ENCODE results near the gene PA2G4. TPM values are rescaled to one million over a fixed set of nuclear protein-coding genes. Genes with fewer than 3 reads are reported as not detected.
"Not testable (repeated sequence)": the region's sequence is repeated elsewhere in the genome, so short reads cannot be mapped to it uniquely, and the experiment has no call there.

The PA2G4 gene
- polyA plus RNA-seq, 6 donors from 2014 or later: 124 to 141 (median 132) TPM

DNA sequence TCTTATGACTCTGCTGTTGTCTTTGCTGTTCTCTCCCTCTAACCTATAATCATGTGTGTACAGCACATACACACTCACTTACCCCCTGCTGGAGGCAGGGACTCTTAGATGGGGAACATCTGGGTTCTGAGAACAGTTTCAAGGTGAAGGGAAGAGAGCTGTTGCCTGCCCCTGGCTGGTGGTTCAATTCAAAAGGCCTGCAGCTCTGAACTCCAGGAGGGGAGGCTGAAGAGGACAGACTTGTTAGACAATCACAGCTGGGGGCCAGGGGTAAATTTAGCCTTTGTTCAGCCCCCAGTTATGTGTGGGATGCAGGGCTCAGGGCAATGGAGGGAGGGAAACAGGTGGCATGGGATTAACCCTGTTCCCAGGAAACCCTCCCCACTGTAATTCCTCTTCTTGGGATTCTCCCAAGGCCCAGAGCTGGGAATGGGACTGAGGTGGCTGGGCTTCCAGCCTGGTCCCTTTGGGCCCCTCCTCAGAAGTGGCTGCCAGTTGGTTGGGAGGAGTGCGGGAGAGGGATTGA is 50.0 kb downstream of the PA2G4 start:
- no peaks in the 10 kb centered on the region for H3K9me3 Mint-ChIP-seq
- H3K4me3 Mint-ChIP-seq: peak overlapping the region in 6 of 8 donors; percentile 49 to 98 (median 80)
- ATAC-seq (ENCODE audit: low read depth in 2 of 2) (no peak), DNase-seq (no peak)
- H3K27me3 Mint-ChIP-seq: no peaks in the 10 kb centered on the region
- peaks cover 0 to 8% of the 10 kb centered on the region in 2 donors for H3K36me3 Mint-ChIP-seq
- peaks cover 38 to 62% (median 45%) of the 10 kb centered on the region in 3 donors for H3K4me1 Mint-ChIP-seq
- H3K27ac Mint-ChIP-seq: peak overlapping the region in 1 of 6 donors; percentile 42

DNA sequence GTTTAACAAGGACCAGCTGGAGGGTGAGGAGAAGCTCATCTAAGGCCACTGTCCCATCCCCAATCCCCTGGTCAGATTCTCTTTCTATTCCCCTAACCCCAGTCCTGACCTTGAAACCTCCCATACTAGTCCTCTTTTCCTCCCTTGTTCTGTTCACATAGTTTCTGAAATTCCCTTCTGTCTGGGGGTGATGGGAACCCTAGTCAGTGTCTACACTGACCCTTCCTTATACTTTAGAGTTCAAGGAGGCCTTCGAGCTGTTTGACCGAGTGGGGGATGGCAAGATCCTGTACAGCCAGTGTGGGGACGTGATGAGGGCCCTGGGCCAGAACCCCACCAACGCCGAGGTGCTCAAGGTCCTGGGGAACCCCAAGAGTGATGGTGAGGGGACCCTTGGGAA is 50.5 kb downstream of the PA2G4 start:
- peak overlapping the region in 7 of 8 donors; percentile 56 to 99 (median 90) for H3K4me3 Mint-ChIP-seq
- ATAC-seq (ENCODE audit: low read depth in 2 of 2): no peak
- H3K27ac Mint-ChIP-seq: peak overlapping the region in 2 of 6 donors; percentile 6 to 72
- no peaks in the 10 kb centered on the region for H3K9me3 Mint-ChIP-seq
- H3K27me3 Mint-ChIP-seq: no peaks in the 10 kb centered on the region
- H3K36me3 Mint-ChIP-seq: peaks cover 0 to 9% of the 10 kb centered on the region in 2 donors
- no peak for DNase-seq
- peaks cover 43 to 67% (median 50%) of the 10 kb centered on the region in 3 donors for H3K4me1 Mint-ChIP-seq

DNA sequence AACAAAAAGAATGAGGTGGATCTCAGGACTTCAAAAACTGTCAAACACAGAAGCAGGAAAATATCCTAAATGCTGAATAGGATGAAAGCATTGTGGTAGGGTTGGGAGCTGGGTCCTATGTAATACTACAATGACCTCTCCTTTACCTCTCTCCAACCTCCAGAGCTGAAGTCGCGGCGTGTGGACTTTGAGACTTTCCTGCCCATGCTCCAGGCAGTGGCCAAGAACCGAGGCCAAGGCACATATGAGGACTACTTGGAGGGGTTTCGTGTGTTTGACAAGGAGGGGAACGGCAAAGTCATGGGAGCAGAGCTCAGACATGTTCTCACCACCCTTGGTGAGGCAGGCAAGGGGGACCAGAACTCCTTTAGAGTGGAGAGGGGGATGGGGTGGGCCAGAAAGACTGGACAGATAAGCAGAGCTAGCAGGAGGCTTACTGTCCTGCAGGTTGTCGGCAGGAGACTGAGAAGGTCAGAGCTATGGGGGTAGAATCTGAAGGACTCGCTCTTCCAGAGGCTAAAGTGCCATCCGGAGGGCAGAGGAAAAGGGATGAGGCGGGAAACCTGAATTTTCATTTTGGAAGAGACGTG is 51.0 kb downstream of the PA2G4 start:
- peak overlapping the region; percentile 48 to 100 (median 91) for H3K4me3 Mint-ChIP-seq
- H3K36me3 Mint-ChIP-seq: peaks cover 0 to 14% of the 10 kb centered on the region in 2 donors
- peak overlapping the region in 4 of 6 donors; percentile 14 to 74 (median 22) for H3K27ac Mint-ChIP-seq
- H3K4me1 Mint-ChIP-seq: peaks cover 48 to 72% (median 55%) of the 10 kb centered on the region in 3 donors
- no peaks in the 10 kb centered on the region for H3K9me3 Mint-ChIP-seq
- no peaks in the 10 kb centered on the region for H3K27me3 Mint-ChIP-seq
- DNase-seq: no peak
- no peak for ATAC-seq (ENCODE audit: low read depth in 2 of 2)

DNA sequence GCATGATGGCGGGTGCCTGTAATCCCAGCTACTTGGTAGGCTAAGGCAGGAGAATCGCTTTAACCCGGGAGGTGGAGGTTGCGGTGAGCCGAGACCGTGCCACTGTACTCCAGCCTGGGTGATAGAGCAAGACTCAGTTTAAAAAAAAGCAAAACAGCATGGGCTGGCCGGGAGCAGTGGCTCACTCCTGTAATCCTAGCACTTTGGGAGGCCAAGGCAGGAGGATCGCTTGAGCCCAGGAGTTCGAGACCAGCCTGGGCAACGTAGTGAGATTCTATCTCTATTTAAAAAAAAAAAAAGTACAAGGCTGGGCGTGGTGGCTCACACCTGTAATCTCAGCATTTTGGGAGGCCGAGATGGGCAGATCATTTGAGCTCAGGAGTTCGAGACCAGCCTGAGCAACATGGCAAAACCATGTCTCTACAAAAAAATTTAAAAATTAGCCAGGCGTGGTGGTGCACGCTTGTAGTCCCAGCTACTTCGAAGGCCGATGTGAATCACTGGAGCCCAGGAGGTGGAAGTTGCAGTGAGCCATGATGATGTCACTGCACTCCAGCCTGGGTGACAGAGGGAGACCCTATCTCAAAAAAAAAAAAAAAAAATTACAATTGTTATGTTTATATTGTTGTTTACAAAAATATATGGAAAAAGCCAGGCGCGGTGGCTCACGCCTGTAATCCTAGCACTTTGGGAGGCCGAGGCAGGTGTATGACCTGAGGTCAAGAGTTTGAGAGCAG is 52.3 kb downstream of the PA2G4 start:
- not testable (repeated sequence) for DNase-seq
- Mint-ChIP-seq H3K36me3 (peaks cover 0 to 27% of the 10 kb centered on the region in 2 donors), H3K27ac (peak overlapping the region in 5 of 6 donors; percentile 96 to 100 (median 98))

DNA sequence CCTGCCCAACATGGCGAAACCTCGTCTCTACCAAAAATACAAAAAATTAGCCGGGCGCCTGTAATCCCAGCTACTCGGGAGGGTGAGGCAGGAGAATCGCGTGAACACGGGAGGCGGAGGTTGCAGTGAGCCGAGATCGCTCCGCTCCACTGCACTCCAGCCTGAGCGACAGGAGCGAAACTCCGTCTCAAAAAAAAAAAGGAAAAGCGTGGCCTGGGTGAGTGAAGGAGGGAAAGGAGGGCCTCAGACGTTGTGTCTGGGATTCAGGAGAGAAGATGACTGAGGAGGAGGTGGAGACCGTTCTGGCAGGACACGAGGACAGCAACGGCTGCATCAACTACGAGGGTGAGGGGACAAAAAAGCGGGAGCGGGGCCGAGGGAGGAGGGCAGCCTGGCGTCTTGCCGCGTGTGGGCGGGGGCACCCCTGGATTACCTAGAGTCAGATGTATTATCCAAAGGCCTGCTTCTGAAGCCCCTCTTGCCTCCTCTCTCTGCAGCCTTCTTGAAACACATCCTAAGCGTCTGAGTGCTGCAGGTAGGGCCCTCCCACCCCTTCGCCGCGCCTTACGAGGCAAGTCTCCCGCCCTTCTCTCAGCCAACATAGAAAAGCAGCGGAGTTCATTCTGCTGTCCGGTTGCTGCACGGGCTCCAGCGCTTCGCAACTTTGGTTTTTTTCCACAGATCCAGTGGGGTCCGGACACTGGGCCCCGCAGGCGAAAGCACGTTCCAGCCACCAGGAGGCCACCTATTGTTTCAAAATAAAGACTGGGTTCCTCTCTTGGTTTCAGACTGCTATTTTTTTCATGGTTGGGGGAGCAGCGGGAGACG is 53.1 kb downstream of the PA2G4 start:
- peak overlapping the region; percentile 90 to 100 (median 98) for H3K4me3 Mint-ChIP-seq
- H3K4me1 Mint-ChIP-seq: peaks cover 49 to 66% (median 55%) of the 10 kb centered on the region in 3 donors
- H3K36me3 Mint-ChIP-seq: peaks cover 0 to 28% of the 10 kb centered on the region in 2 donors
- DNase-seq (peak; percentile 84), ATAC-seq (ENCODE audit: low read depth in 2 of 2) (peak; percentile 69 to 74)
- no peaks in the 10 kb centered on the region for H3K9me3 Mint-ChIP-seq
- no peaks in the 10 kb centered on the region for H3K27me3 Mint-ChIP-seq
- H3K27ac Mint-ChIP-seq: peak overlapping the region; percentile 96 to 100 (median 98)

More for the DNA sequence above, 52.3 kb downstream of the PA2G4 start:
- Mint-ChIP-seq H3K4me3 (peak overlapping the region; percentile 90 to 100 (median 98)), H3K4me1 (peaks cover 56 to 74% (median 63%) of the 10 kb centered on the region in 3 donors)
- ATAC-seq (ENCODE audit: low read depth in 2 of 2); H3K9me3 Mint-ChIP-seq; H3K27me3 Mint-ChIP-seq: not testable (repeated sequence)

DNA sequence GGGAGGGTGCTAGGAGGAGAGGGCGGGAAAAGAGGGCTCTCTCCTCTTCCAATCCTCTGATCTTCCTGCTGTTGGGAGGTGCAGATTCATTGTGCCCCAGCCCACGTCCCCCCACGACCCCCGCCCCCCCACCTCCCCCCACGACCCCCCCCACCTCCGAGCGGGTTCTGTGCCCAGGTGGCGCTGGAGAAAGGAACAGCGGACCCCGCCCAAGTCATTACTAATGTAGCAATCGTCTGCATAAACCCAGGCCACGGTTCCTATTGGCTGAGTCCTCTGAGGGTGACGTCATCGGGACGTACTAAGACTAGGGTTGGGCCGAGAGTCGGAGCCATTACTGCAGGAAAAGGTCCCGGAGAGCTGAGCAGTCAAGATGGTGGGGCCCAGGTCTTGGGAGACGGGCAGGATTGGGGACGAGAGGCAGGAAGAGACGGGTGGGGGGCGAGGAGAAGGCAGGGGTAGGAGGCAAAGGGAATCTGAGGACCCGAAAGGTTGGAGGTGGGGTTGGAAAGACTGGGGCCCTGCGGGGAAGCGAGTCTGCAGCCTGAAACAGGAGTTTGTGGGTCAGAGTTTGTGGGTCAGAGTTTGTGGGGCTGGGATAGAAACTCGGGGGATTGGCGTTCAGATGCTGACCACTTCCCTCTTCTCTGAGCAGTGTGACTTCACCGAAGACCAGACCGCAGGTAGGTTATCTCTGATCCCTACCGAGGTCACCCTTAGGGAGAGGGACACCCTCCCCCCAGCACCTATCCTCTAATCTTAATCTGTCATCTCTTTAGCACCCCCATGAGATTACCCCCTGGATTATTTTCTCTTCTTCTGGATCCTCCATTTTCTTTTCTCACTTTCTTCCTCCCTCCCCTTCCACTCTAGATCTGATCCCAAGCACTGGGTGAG is 53.9 kb downstream of the PA2G4 start, which contains the start of gene MYL6:
TSS of gene MYL6 (plus strand) at position 331 of the 897 bp plus-strand sequence. CDS start at position 374, 43 bp downstream.
- no peaks in the 10 kb centered on the region for H3K27me3 Mint-ChIP-seq

DNA sequence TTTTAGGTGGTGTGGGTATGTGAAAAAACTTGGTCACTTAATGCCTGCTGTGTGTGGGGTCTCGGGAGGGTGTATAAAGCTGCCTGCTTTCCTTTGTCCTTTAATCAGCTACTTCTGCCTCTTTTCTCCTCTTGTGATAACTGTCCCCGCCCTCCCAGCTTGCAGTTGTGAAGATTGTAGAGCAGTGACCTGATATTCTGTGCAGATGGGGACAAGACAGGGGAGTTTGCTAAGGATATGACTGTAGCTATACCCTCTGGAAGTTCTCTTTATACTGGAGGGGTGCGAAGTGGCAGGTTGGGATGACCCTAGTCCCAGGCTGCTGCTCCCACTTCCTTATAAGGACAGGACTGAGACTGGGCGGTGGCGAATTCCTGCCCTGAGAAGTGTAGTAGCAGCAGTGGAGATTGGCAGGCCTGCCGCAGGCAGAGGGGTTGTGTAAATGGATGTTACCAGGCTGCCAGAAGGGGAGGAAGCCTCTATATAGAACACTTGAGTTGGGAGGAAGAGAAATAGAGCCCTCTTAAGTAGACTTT is 54.6 kb downstream of the PA2G4 start:
- DNase-seq (no peak), ATAC-seq (ENCODE audit: low read depth in 2 of 2) (no peak)
- peaks cover 0 to 35% of the 10 kb centered on the region in 2 donors for H3K36me3 Mint-ChIP-seq
- no peaks in the 10 kb centered on the region for H3K27me3 Mint-ChIP-seq
- H3K27ac Mint-ChIP-seq: peak overlapping the region; percentile 98 to 100 (median 98)
- H3K9me3 Mint-ChIP-seq: no peaks in the 10 kb centered on the region
- H3K4me1 Mint-ChIP-seq: peaks cover 46 to 57% (median 48%) of the 10 kb centered on the region in 3 donors
- H3K4me3 Mint-ChIP-seq: peak overlapping the region; percentile 90 to 100 (median 98)

More for the DNA sequence above, 53.9 kb downstream of the PA2G4 start, which contains the start of gene MYL6:
- H3K27ac Mint-ChIP-seq: peak within 1 kb of the TSS; percentile 98 to 100 (median 98)
- ATAC-seq (ENCODE audit: low read depth in 2 of 2) (peak; percentile 90 to 92), DNase-seq (peak; percentile 90)
- H3K4me1 Mint-ChIP-seq: peaks cover 48 to 58% (median 49%) of the 10 kb centered on the region in 3 donors
- no peaks in the 10 kb centered on the region for H3K9me3 Mint-ChIP-seq
- H3K4me3 Mint-ChIP-seq: peak within 1 kb of the TSS; percentile 90 to 100 (median 98)
- H3K36me3 Mint-ChIP-seq: peaks cover 0 to 28% of the 10 kb centered on the region in 2 donors

DNA sequence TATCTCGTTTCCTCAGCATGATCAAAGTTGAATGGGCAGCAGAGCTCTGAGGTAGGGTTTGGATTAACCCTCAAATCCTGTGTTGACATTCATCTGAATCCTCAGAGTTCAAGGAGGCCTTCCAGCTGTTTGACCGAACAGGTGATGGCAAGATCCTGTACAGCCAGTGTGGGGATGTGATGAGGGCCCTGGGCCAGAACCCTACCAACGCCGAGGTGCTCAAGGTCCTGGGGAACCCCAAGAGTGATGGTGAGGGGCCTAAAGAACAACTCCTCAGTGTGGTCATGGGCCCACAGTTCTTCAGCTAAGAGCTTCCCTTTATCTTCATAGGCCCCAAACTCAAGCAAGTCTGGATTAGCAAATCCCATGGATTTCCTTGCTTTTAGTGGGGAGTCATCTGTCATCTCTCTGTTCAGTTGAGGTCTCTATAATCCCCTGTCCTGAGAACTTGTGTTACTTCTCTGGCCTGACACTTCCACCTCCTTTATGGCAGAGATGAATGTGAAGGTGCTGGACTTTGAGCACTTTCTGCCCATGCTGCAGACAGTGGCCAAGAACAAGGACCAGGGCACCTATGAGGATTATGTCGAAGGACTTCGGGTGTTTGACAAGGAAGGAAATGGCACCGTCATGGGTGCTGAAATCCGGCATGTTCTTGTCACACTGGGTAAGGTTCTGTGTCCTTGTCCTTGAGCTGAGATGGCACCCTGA is 55.3 kb downstream of the PA2G4 start:
- Mint-ChIP-seq H3K36me3 (peaks cover 4 to 41% of the 10 kb centered on the region in 2 donors), H3K9me3 (no peaks in the 10 kb centered on the region), H3K4me1 (peaks cover 46 to 57% (median 48%) of the 10 kb centered on the region in 3 donors), H3K27me3 (no peaks in the 10 kb centered on the region), H3K27ac (peak overlapping the region; percentile 98 to 100 (median 98)), H3K4me3 (peak overlapping the region; percentile 90 to 100 (median 98))
- DNase-seq: no peak
- no peak for ATAC-seq (ENCODE audit: low read depth in 2 of 2)

DNA sequence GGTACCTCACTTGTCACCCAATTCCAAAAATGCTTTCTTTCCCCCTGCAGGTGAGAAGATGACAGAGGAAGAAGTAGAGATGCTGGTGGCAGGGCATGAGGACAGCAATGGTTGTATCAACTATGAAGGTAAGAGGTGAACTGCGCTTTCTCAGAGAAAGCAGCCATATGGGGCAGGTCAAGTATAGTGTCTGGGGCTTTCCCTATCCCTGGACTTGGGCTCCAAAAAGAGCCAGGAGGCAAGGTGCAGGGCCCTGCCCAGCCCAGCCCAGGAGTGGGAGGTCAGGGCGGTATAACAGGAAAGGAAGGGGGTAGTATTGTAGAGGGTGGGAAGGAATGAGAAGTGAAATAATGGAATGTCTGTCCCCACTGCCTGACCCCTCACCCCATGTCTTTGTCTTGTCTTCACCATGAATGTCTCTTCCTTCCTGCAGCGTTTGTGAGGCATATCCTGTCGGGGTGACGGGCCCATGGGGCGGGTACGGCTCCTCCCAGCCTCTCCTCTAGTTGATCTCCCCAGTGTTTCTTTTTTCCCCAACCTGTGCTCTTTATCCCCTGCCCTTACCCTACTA is 55.9 kb downstream of the PA2G4 start:
- Mint-ChIP-seq H3K4me1 (peaks cover 44 to 52% (median 47%) of the 10 kb centered on the region in 3 donors), H3K27ac (peak overlapping the region; percentile 67 to 99 (median 95)), H3K36me3 (peaks cover 4 to 42% of the 10 kb centered on the region in 2 donors), H3K9me3 (no peaks in the 10 kb centered on the region), H3K4me3 (peak overlapping the region; percentile 40 to 100 (median 95)), H3K27me3 (no peaks in the 10 kb centered on the region)
- no peak for ATAC-seq (ENCODE audit: low read depth in 2 of 2)
- no peak for DNase-seq

DNA sequence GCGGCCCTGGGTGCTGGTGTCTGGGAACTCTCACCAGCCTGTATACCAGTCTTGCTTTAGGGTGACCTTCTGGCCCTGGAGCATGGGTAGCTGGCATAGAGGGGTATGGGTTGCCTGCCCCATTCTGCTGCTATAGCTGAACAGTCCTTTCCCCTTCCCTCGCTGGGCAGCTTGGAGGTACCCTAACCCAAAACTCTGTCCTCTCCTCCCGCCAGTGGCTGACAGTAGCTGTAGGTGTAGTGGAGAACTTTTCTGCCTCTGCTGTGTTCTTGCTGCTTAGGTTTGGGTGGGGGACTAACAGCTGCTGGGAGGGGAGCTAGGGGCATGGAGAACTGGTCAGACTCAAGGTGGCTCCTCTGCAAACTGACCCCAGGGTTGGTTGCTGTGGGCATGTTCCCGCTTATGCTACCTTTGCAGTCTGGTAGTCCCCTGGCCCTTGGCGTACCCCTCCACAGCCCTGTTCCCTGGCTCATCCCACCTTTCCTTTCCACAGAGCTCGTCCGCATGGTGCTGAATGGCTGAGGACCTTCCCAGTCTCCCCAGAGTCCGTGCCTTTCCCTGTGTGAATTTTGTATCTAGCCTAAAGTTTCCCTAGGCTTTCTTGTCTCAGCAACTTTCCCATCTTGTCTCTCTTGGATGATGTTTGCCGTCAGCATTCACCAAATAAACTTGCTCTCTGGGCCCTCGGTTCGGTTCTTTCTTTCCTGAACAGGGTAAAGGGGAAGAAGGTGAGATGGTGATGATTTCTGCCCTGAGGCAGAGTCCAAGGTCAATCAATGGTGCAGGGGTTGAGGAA is 56.7 kb downstream of the PA2G4 start:
- H3K27ac Mint-ChIP-seq: peak overlapping the region in 5 of 6 donors; percentile 47 to 98 (median 89)
- DNase-seq: no peak
- no peaks in the 10 kb centered on the region for H3K27me3 Mint-ChIP-seq
- no peak for ATAC-seq (ENCODE audit: low read depth in 2 of 2)
- no peaks in the 10 kb centered on the region for H3K9me3 Mint-ChIP-seq
- peaks cover 4 to 42% of the 10 kb centered on the region in 2 donors for H3K36me3 Mint-ChIP-seq
- peak overlapping the region; percentile 40 to 100 (median 95) for H3K4me3 Mint-ChIP-seq
- H3K4me1 Mint-ChIP-seq: peaks cover 39 to 44% (median 42%) of the 10 kb centered on the region in 3 donors

Data from naive B cell (primary cell).